GM12873 (cell line): ENCODE results near the gene MGARP.
A peak's percentile ranks its signal among the peaks of the same experiment; 100 is the strongest.

Experiments used
- CTCF ChIP-seq: IDR thresholded peaks from 2 replicates; pipeline ENCODE4 v1.5.1; 2012; ENCODE audit warnings: low read depth, mild to moderate bottlenecking, moderate library complexity, low read length, control low read depth; ENCODE audit not compliant: insufficient read depth; ENCODE audit errors: missing control alignments

MGARP gene

GRCh38 chr4:139266583-139267257 lies 13.3 kb downstream of the MGARP start:
- TF ChIP-seq CTCF, result peak; percentile 4

GRCh38 chr4:139266208-139266582 lies 13.8 kb downstream of the MGARP start:
- no peak for TF ChIP-seq CTCF

GRCh38 chr4:139265654-139266053 lies 14.4 kb downstream of the MGARP start:
- TF ChIP-seq CTCF, result no peak

GRCh38 chr4:139256349-139256748 lies 23.7 kb downstream of the MGARP start:
- no peak for TF ChIP-seq CTCF

- TF ChIP-seq CTCF, result no peak
Measured at GRCh38 chr4:139253713-139254112, 26.3 kb downstream of the MGARP start.

GRCh38 chr4:139253046-139253445 lies 27.0 kb downstream of the MGARP start:
- no peak for TF ChIP-seq CTCF

GRCh38 chr4:139247700-139248238 lies 32.3 kb downstream of the MGARP start:
- TF ChIP-seq CTCF, result no peak

- TF ChIP-seq CTCF, result no peak
Measured at GRCh38 chr4:139247241-139247640, 32.8 kb downstream of the MGARP start.
